Measurements from ENCODE around the gene DARS1.
"Not testable (repeated sequence)": the region's sequence is repeated elsewhere in the genome, so short reads cannot be mapped to it uniquely, and the experiment has no call there.

The DARS1 gene

DNA sequence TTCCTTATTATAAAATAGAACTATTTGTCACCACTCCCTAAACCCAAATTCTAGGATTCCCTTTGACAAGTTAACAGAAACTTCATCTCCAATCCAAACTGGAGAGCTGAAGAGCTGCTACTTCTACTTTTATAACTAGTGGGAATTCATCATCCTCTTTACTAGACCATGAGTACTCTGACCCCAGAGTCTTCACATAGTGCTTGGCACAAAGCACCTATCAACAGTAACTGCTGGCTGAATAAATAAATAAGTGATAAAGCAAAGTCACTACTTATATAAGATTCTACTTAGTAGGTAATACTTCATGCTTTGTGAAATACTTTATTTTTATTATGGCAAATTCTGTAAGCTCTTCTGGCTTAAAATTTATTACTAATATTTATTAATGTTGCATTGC lies 49.5 kb downstream of the DARS1 start:
- DNase-seq: no peak

DNA sequence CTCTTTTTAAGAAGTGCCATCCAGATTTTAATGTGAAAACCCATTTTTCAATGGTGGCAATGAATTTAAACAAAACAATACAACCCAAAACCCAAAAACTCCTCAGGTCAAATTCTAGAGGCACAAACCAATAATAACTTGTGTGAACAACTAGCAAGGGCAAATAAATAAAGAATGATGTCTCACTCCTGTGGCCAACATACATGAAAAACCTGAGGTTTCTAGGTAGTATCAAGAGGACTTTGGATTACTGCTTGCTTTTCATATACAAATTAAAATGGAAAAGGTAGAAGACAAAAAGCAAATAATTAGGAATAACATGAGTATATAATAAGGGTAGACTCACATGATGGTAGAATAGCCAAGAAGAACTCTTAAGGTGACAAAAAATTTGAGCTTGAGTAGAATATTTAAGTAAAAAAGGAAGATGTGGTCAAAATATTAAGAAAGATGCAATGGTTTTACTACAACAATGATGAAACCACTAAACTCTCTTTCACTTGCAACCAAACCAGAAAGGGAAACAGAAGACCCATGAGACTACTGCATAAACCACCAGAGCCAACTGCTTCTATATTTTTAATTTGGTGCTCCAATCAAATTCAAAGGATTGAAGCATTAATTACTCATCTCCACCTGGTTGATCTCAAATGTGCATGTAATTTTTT lies 53.5 kb downstream of the DARS1 start:
- DNase-seq: no peak

DNA sequence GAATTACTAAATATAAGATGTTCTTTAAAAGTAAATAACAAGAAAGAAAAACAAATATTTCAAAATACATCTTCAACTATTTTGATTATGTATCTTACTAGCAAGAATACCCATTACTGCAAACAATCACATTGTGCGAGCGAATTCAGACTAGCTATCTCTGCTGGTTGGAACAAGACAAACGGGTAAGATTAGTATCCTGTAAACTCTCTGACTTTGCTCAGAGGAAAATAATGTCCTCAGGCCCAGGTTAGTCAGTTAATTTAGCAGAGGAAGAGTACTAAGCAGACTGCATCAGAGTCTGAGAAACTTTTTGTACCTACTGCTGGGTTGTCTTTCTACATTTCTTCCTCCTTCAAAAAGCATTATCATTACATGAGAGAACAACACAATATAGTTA lies 58.8 kb downstream of the DARS1 start:
- no peak for DNase-seq

DNA sequence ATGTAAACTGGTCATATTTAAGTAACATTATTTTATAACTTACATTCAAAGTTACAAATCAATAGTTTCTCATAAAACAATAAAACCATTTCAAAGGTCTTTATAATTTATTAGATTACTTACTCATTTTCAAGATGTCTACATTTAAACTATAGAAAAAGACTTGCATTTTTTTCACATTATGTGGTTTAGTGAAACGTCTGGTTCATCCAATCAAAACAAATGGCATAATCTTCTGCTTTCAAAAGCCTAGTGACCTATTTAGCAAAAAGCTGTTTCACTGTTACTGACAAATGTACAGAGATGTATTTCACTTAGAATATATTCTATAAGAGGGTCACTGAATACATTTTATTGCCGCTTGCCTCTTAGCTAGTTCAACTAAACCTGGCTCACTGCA lies 59.9 kb downstream of the DARS1 start:
- DNase-seq: no peak

DNA sequence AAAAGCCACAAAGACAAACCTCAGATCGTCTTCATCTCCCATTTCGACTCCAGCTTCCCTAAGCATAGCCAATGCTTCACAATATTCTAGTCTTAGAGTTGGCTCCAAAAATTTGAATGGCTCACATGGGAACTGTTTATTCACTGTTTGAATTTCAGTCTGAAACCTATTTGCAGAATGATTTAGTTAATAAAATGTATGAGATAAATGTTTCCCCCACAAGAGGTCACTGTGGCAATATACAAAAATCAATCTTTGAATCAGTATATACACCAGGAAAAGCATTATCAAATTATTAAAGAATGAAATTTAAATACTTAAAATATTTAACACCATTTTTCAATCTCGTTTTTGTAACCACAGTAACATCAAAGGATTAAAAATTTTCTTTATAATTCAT lies 69.2 kb downstream of the DARS1 start:
- DNase-seq: no peak

DNA sequence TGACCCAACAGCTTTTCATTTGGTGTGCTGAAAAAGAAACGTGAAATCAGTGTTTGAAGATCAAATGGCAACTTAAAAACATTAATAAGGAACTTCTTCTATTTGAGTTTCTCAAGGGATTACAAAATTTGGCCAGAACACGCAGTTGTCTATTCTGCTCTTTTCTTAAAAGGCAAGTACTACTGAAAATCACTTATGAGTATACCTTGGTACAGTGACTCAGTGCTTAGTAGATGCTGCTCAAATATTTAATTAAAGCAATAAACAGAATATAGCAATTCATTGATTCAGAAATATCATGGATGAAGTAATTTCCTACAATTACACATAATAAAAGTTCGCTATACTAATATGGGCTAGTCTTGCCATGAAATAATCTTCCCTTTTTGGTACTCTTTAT lies 70.9 kb downstream of the DARS1 start:
- DNase-seq: no peak

DNA sequence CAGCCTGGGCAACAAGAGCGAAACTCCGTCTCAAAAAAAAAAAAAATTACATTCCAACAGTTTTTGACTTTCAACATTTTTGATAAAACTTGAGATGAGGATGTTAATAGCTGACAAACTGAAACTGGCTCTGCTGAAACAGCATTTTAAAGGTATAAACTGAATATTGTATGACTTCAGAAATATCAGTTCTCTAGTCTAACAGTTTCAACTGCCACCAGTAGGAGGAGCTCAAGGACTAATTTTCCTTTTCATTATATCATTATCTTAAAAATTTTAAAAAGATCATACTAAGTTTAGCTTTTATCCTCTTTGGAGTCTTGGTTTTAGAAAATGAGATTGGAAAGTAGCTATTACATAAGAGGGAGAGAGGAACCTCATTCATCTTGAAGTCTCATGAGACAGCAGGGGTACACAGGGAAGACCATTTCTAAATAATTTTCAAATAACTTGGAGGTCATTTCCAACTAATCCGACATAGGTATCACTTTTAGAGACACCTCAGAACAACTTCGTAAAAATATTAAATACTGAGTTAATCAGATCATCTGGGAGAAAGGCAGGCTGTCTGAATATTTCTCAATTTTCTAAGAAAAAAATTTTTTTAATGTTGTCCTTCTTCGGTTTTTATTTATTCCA lies 71.6 kb downstream of the DARS1 start:
- DNase-seq: no peak

DNA sequence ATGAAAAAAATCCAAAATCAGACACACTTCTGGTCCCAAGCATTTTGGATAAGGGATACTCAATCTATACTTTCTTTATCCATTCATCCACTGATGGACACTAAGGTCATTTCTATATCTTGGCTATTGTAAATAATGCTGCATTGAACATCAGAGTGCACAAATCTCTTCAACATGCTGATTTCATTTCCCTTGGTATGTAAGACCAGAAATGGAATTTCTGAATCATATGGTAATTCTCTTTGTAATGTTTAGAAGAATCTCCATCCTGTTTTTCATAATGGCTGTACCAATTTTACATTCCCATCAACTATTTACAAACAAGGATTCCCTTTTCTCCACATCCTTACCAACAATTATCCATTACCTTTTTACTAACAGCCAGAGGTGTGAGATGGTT lies 75.5 kb downstream of the DARS1 start:
- DNase-seq: no peak

DNA sequence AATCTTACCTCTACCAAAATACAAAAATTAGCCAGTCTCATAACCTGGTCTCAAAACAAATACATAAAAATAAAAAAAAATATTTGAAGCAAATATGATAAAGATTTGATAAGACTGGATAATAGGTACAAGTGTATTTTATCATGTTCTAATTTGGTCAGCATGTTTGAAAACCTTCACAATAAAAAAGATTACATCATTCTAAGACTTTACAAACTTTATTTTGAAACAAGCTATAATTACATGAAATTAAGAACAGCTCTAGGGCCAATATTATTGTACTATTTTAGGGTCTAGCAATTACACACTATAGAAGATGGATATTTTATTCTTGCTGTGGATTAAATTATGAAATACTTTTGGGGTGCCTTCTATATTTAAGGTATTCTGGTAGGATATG lies 79.7 kb downstream of the DARS1 start:
- DNase-seq: no peak

DNA sequence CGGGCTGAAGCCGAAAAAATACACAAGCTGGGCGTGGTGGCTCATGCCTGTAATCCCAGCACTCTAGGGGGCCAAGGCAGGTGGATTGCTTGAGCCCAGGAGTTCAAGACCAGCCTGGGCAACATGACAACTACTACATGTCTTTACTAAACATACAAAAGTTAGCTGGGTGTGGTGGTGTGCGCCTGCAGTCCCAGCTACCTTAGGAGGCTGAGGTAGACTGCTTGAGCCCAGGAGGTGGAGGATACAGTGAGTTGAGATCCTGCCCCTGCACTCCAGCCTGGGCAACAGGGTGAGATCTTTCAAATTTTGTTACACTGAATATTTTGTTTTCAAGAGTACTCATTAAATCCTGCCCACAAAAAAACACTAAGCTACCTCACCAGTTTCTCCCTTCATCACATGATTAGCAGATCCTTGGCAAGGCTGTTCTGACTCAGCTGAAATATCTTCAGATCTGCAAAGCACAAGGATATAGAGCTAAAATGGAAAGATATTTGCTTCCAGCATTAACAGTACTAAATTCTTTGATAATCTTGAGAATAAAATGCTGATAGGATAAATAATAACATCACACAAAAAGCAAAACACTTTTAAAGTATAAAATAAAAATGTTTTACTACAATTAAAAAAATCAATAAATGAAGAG lies 81.0 kb downstream of the DARS1 start:
- no peak for DNase-seq

DNA sequence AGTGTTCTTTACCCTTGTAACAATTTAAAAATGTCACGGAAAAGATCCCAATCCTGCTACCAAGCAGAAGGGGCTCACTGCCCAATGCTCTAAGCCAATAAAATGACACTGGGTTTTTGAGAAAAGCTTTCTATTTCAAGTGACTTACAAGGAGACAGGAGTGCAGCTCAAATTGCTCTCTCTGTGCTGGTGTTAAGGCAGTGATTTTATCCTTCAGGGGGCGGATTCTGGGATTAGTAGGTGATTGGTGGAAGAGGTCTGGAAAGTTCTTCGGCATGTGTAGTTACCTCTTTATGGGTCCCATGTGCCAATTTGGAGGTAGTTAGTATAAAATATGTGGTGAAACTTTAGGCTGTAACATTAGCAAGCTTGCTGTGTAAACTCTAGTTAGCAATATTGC lies 81.8 kb downstream of the DARS1 start:
- DNase-seq: no peak

DNA sequence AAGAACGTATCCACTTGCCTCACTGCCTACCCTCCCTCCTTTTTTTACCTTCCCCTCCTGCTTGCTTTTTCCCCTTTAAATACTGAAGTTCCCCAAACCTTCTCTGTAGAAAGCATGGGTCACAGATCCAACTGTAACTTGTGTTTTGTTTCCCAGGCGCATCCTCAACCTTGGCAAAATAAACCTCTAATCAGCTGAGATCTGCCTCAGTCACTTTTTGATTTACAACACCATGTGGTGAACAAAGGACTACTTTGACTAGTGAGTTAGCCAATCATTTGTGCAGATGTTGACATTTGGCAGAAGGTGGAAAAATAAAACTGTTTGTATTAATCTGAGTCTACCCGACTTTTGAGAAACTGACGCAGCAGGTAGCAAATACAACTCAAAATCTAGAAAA lies 85.9 kb downstream of the DARS1 start:
- DNase-seq: no peak

DNA sequence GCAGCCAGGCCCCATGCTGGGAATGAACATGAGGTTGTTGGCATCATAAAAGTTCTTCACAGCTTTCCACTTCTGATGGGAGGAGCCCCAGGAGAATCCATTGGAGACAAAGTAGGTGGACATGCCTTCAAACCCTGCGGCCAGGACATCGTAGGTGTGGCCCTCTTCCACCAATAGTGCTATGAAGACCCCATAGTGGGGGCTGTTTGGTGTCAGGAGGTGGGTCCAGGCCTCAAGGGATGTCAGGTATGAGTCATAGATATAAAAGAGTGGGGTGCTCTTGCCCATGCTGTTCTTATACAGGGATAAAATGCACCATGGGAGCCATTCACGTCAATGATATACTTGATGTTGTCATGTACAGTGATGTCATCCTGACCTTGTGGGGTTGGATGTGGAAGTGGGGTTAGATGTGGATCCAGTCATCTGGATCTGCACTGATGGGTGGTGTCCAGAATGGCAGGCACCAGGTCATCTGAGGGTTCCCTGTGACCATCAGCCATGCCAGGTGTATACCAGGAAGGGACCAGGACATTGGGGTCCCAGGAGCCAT lies 87.1 kb downstream of the DARS1 start:
- DNase-seq: no peak

DNA sequence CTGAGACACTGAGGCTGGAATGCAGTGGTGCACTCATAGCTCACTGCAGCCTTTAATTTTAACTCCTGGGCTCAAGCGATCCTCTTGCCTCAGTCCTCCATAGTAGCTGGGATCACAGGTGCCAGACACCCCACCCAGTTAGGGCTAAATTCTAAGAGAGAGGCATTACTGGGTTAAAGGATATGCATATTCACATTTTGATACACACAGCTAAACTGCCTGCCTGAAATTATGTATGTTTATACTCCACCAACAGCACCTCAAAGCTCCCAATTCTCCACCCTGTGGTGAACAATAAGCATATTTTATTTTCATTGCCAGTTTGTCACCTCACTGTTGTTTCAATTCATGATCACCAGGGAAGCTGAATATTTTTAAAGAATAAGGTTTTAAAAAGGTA lies 90.5 kb downstream of the DARS1 start:
- no peak for DNase-seq

DNA sequence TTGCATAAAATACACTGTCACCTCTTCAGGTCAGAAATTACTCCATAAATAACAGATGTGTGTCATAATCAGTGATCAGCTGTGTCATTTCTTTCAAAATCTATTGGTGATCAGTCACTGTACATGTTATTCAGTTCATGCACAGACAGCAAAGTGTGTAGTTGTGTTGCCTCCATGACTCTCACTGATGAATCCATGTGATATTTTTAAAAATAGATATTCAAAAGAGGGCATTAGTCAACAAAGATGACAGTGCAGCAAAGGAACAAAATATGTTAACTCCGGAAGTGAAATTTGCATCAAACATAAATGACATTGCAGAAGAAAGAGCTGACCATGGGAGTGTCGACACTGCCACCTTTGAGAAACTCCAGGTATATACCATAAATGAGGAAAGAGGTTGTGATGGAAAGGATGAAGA lies 92.0 kb downstream of the DARS1 start:
- no peak for DNase-seq

DNA sequence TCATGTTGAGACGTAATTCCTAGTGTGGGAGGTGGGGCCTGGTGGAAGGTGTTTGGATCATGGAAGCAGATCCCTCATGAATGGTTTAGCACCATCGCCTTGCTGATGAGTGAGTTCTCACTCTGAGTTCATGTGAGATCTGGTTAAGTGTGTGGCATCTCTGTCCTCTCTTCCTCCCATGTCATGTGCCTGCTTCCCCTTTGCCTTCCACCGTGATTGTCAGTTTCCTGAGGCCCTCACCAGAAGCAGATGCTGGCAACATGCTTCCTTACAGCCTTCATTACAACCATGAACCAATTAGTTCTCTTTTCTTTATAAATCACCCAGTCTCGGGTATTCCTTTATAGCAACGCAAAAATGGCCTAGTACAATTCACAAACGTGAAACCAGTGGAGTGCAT lies 94.6 kb downstream of the DARS1 start:
- no peak for DNase-seq

DNA sequence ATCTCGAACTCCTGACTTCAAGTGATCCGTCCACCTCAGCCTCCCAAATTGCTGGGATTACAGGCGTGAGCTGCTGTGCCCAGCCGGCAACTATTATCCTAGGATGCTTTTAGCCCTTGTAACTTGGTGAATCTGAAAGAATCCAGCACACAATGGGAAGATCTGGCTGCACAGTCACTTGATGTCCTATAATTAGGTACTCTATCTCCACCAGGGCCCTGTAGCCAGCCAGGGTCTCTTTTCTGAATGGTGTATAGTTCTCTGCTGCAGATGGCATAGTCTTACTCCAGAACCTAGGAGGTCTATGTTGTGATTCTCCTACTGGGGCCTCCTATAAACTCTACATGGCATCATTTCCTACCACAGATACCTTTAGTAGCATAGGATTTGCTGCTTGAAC lies 95.3 kb downstream of the DARS1 start:
- no peak for DNase-seq

DNA sequence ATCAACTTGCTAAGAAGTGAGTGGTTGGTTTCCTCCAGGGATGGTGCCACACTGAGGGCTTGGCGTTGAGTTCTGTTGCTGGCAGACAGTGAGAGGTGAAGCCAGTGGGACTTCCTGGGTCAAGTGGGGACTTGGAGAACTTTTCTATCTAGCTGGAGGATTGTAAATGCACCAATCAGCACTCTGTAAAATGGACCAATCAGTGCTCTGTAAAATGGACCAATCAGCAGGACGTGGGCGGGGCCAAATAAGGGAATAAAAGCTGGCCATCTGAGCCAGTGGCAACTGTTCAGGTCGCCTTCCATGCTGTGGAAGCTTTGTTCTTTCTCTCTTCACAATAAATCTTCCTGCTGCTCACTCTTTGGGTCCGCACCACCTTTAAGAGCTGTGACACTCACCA lies 96.8 kb downstream of the DARS1 start:
- DNase-seq: not testable (repeated sequence)

DNA sequence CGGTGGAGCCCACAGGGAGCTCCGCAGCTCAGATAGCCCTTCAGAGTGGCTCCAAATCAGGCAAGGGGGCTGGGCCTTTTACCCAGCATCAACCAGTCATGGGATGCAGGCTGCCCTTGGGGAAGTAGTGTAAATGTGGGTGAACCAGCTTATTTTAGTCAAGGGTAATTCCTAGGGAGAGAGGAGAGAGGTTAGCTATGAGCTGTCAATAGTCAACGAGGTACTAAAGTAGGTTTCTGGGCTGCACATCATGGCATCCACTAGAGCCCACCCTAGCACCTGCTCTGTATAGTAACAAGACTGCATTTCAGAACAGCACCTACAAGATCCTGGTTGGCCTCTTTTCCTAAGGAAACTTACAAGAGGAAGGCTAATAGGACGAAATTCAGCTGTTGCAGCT lies 99.7 kb downstream of the DARS1 start:
- DNase-seq: no peak

DNA sequence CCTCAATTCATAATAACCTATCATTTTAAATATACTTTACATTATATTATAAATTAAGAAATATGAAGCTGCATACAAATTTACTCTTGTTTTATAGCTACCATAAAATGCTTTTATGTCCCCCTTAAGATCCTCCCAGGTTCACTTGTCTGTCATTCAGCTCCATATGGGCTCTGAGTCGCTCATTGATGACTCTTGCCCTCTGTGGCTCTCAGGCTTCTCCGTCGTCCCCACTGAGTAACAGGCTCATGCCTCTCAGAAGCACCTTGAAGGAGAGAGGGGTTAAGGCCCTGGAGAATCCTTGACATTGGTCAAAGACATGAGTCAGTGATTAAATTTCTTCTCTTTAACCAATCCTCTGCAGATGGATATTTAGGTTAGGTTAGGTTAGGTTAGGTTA lies 103.0 kb downstream of the DARS1 start:
- no peak for DNase-seq

DNA sequence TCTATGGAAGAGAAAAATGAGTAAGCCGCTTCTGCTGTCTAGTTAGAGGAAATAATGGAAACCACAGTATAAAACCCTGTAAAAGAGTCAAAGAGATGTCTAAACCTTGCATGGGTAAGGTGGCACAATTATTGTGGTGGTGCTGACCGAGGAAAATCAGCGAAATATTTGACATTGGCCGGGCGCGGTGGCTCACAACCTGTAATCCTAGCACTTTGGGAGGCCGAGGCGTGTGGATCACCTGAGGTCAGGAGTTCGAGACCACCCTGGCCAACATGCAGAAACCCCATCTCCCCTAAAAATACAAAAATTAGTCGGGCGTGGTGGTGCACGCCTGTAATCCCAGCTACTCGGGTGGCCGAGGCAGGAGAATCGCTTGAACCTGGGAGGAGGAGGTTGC lies 108.7 kb downstream of the DARS1 start:
- not testable (repeated sequence) for DNase-seq

DNA sequence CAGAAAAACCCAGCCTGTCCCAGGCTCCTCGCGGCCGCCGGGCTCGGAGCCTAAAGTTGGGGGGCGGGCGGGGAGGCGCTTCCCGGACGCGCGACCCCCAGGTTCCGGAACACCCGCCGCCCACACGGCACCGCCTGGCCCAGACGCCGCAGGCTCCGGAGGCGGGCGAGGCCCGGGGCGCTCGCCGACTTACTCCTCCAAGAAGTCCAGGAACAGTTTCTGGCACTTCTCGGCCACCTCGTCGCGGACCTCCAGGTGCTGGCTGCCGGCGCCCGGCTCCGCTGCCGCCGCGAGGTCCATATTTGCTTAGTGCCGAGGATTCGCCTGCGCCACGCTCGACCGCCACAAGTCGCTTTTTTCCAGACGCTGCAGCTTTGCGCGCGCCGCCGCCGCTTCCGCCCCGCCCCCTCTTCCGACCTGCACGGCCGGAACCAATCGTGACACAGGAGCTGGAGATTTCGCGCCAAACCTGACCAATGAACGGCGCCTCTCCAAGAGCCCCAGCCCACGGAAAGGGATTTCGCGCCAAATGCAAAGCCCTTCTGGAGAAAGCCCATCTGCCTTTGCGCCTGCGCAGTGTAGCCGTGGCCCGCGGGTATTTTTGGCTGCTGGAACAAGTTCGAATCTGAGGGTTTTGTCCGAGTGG lies 109.2 kb downstream of the DARS1 start, which contains the start of gene MCM6:
TSS of gene MCM6 (minus strand) at position 378 of the 646 bp plus-strand sequence. CDS start at position 300, 78 bp downstream.
- peak; percentile 96 for DNase-seq

DNA sequence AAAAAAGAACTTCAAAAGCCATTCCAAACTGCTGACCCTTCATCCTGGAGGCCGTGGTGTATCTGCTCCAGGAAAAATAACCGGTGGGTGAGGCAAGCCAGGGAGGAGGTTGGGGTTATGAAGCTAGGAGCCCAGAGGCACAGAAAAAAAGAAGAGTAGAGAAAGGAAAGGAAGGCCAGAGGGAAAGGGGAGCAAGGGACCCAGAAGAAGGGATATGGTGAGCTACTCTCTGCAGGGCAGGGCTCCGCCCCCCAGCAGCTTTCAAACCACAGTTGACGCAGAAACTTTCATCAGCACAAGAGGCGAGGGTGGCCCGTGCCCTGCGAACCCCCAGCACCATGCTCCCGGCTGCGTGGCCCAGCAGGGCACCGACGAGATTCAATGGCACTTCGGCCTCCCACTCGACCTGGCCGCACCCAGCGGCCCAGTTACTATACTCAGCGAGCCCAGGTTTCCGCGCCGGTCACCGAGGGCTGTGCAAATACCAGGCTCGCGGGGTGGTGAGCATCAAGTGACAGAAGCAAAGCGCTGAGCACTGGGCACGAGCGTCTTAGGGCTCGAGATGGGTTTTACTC lies 109.8 kb downstream of the DARS1 start:
- peak; percentile 62 for DNase-seq

Data from activated CD4-positive, alpha-beta T cell treated with anti-CD3 and anti-CD28 coated beads for 1 hour (primary cell).